ENCODE data around the gene DCLK1. TPM values are rescaled to one million over a fixed set of nuclear protein-coding genes. Genes with fewer than 3 reads are reported as not detected.
A peak's percentile ranks its signal among the peaks of the same experiment; 100 is the strongest.

DCLK1 gene
- total RNA-seq, 1 donor from 2014 or later = 6.4 TPM

DNA sequence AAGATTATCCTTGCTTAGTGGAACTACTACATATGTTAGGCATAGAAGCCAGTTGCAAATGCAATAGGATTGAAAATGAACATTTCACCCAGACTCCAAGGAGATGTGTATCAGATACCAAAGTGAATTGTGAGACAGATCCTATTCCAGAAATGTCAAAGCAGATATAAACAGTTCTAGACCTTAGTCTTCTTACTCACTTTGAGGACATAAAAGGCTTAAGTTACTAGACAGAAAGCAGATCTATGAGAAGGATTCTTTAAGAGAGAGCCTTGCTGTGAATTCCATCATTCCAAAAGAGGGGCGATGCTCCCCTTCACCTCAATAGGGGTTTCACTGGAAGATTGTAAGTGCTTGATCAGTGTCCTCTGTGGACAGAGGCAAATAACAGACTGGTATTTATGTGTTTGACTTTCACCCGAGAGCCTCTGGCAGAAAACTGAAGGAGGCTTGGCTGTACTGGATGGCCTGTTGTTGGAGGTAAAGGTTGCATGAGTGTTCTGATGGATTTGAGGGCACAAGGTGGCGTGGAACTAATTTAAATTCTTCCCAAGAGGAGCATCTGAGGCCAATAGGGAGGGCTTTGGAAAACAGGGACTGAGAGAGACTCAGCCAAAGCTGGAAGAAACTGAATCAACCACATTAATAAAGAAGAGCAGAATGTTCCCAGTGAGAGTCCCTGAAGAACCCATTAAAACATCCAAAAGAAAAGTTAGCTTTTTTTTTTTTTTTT lies 194.8 kb downstream of the DCLK1 start:
- Mint-ChIP-seq H3K27me3 (ENCODE audit: insufficient read depth, low read depth) (peaks cover 2% of the 10 kb centered on the region), H3K27ac (no peak overlapping the region), H3K4me1 (no peaks in the 10 kb centered on the region), H3K9me3 (peaks cover 9% of the 10 kb centered on the region), H3K36me3 (peaks cover 1% of the 10 kb centered on the region), H3K4me3 (no peak overlapping the region)
- DNase-seq (ENCODE audit: low spot score) = no peak
- TF ChIP-seq, protein P1, sequence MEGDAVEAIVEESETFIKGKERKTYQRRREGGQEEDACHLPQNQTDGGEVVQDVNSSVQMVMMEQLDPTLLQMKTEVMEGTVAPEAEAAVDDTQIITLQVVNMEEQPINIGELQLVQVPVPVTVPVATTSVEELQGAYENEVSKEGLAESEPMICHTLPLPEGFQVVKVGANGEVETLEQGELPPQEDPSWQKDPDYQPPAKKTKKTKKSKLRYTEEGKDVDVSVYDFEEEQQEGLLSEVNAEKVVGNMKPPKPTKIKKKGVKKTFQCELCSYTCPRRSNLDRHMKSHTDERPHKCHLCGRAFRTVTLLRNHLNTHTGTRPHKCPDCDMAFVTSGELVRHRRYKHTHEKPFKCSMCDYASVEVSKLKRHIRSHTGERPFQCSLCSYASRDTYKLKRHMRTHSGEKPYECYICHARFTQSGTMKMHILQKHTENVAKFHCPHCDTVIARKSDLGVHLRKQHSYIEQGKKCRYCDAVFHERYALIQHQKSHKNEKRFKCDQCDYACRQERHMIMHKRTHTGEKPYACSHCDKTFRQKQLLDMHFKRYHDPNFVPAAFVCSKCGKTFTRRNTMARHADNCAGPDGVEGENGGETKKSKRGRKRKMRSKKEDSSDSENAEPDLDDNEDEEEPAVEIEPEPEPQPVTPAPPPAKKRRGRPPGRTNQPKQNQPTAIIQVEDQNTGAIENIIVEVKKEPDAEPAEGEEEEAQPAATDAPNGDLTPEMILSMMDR (IDR thresholded peaks at IDR 0.05) = no peak
- TF ChIP-seq EZH2 (IDR thresholded peaks at IDR 0.05) (no peak), EZH2phosphoT487 (IDR thresholded peaks at IDR 0.05) (no peak)
- no peaks in the 10 kb centered on the region for H3K79me2 ChIP-seq (ENCODE audit: low read depth)
- H3K9ac ChIP-seq = no peak overlapping the region
- no peaks in the 10 kb centered on the region for H3K4me1 ChIP-seq
- H3K27ac ChIP-seq = no peak overlapping the region
- H3K4me2 ChIP-seq = no peak overlapping the region
- no peaks in the 10 kb centered on the region for H3F3A ChIP-seq (ENCODE audit: low read depth)
- no peaks in the 10 kb centered on the region for H4K20me1 ChIP-seq (ENCODE audit: low read depth)
- H3K36me3 ChIP-seq = no peaks in the 10 kb centered on the region
- no peak overlapping the region for H3K4me3 ChIP-seq
- H2AFZ ChIP-seq (replicated peaks) = no peak overlapping the region
- no peaks in the 10 kb centered on the region for H3K27me3 ChIP-seq
- H3K9me3 ChIP-seq (ENCODE audit: low read depth) = no peaks in the 10 kb centered on the region

DNA sequence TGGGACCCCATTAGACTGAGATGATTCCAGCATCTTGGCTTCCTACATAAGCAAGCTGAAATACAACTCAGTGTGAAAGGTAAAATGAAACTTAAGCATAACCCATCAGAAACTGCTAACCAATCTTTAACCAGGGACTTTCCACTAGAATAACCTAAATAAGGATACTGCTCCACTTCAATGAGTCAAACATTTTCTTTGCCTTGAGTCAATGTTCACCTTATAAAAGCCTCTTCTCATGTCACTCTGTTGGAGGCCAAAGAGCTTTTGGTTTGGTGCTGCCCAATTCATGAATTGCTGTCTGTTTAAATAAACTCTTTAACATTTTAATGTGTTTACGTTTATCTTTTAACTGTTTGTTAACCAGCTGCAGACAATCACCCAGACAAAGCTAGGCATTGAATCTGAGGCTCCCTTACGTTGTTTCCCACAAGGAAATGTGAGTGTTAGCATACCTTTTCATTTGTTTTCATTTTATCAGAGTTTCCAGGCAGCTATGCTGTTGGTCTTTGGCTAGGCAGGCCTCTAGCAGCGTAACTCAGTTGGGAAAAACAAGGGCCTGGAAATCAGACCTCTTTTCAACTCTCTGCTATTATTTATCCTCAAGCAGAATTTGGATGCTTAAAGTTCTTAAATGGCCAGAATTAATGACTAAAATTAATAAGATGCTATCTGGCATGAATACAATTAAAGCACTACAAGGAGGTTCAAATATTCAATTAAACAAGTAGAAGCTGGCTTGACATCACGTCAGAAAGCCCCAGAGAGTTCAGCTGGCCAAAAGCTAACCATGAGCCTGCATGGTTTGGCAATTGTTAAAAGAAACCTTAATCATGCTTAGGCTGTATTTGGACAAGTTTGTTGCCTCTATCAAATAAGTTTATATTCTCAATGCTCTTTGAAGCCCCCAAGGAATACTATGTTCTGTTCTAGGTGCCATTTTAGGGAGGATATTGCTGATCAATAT lies 200.2 kb downstream of the DCLK1 start:
- Mint-ChIP-seq H3K4me1 (peaks cover 4% of the 10 kb centered on the region), H3K27me3 (ENCODE audit: insufficient read depth, low read depth) (peaks cover 4% of the 10 kb centered on the region), H3K27ac (no peak overlapping the region), H3K9me3 (peaks cover 9% of the 10 kb centered on the region), H3K4me3 (no peak overlapping the region), H3K36me3 (peaks cover 1% of the 10 kb centered on the region)
- Histone ChIP-seq H3K27me3 (no peaks in the 10 kb centered on the region), H3F3A (ENCODE audit: low read depth) (no peaks in the 10 kb centered on the region), H2AFZ (replicated peaks) (no peak overlapping the region), H3K9ac (no peak overlapping the region), H3K4me2 (no peak overlapping the region), H3K79me2 (ENCODE audit: low read depth) (no peaks in the 10 kb centered on the region), H3K27ac (no peak overlapping the region), H3K36me3 (no peaks in the 10 kb centered on the region), H4K20me1 (ENCODE audit: low read depth) (no peaks in the 10 kb centered on the region), H3K4me1 (peaks cover 6% of the 10 kb centered on the region), H3K4me3 (no peak overlapping the region), H3K9me3 (ENCODE audit: low read depth) (no peaks in the 10 kb centered on the region)
- TF ChIP-seq EZH2 (IDR thresholded peaks at IDR 0.05) (no peak), EZH2phosphoT487 (IDR thresholded peaks at IDR 0.05) (no peak)
- TF ChIP-seq, protein P1 (IDR thresholded peaks at IDR 0.05) = no peak
- DNase-seq (ENCODE audit: low spot score) = no peak

GRCh38 chr13:35927567-35928021 lies 203.6 kb downstream of the DCLK1 start:
- Mint-ChIP-seq H3K4me3 (peak overlapping the region; percentile 41), H3K27ac (peak overlapping the region; percentile 68), H3K4me1 (peaks cover 17% of the 10 kb centered on the region), H3K9me3 (peaks cover 7% of the 10 kb centered on the region), H3K36me3 (peaks cover 2% of the 10 kb centered on the region), H3K27me3 (ENCODE audit: insufficient read depth, low read depth) (peaks cover 2% of the 10 kb centered on the region)
- Histone ChIP-seq H3K9me3 (ENCODE audit: low read depth) (no peaks in the 10 kb centered on the region), H3K4me2 (no peak overlapping the region), H3K79me2 (ENCODE audit: low read depth) (no peaks in the 10 kb centered on the region), H3K4me3 (no peak overlapping the region), H3K4me1 (peaks cover 14% of the 10 kb centered on the region), H3K27me3 (no peaks in the 10 kb centered on the region), H2AFZ (replicated peaks) (no peak overlapping the region), H3F3A (ENCODE audit: low read depth) (no peaks in the 10 kb centered on the region), H3K9ac (no peak overlapping the region), H3K27ac (no peak overlapping the region), H3K36me3 (no peaks in the 10 kb centered on the region), H4K20me1 (ENCODE audit: low read depth) (no peaks in the 10 kb centered on the region)
- TF ChIP-seq, protein P1 (IDR thresholded peaks at IDR 0.05) = no peak
- no peak for TF ChIP-seq EZH2phosphoT487 (IDR thresholded peaks at IDR 0.05)
- DNase-seq (ENCODE audit: low spot score) = no peak
